Body of pancreas (tissue), 4 donors: ENCODE data around the gene NKX1-1. TPM values are rescaled to one million over a fixed set of nuclear protein-coding genes. Genes with fewer than 3 reads are reported as not detected.
"Not testable (repeated sequence)": the region's sequence is repeated elsewhere in the genome, so short reads cannot be mapped to it uniquely, and the experiment has no call there.

ENCODE experiments used
- ATAC-seq: fragments of 150-250 bp; one replicate; pipeline ENCODE4 v1.9.1; 2016
- DNase-seq, 4 donors: peaks; one replicate each; pipeline ENCODE4 v3.0.0-alpha.2; 2019
- H3K27ac ChIP-seq, 4 donors: fragments of 200-600 bp; sonication (generic); 1 replicate in 3 of 4; 2 replicates in 1 of 4; pipeline versions ENCODE4 v1.5.1 to v1.6.1; 2016 to 2019; ENCODE audit warnings: mild to moderate bottlenecking in 1 of 4, mixed read lengths in 1 of 4, moderate library complexity in 1 of 4
- H3K27me3 ChIP-seq, 2 donors: fragments of 200-600 bp; sonication (generic); one replicate each; pipeline ENCODE4 v1.6.0; 2016; ENCODE audit warnings: mild to moderate bottlenecking in 1 of 2
- H3K36me3 ChIP-seq, 2 donors: fragments of 200-600 bp; sonication (generic); replicated peaks in 1 of 2; 2 replicates each; pipeline ENCODE4 v1.5.1; 2016; ENCODE audit warnings: low read depth in 2 of 2; ENCODE audit not compliant: insufficient read depth in 1 of 2
- H3K4me1 ChIP-seq: fragments of 200-600 bp; sonication (generic); one replicate; pipeline ENCODE4 v1.6.0; 2016
- H3K4me3 ChIP-seq, 2 donors: fragments of 200-600 bp; sonication (generic); 1 replicate in 1 of 2; 2 replicates in 1 of 2; pipeline ENCODE4 v1.5.1; 2016 to 2019
- H3K9me3 ChIP-seq, 3 donors: fragments of 200-600 bp; sonication (generic); 1 replicate in 2 of 3; 2 replicates in 1 of 3; pipeline ENCODE4 v1.5.1; 2016
- CTCF ChIP-seq, 7 experiments: fragments of 450-650 bp in 4 of 7; fragments of 200-600 bp in 3 of 7; sonication (generic) in 3 of 7; IDR thresholded peaks; one replicate each; pipeline ENCODE4 v1.5.1; 2016 to 2019; ENCODE audit warnings: antibody characterized with exemption in 7 of 7
- POLR2A ChIP-seq, 3 donors: fragments of 450-650 bp; IDR thresholded peaks; one replicate each; pipeline ENCODE4 v1.6.1; 2016; ENCODE audit warnings: antibody characterized with exemption in 3 of 3, mild to moderate bottlenecking in 2 of 3
- whole genome bisulfite sequencing, 2 donors: methylation state at CpG; one replicate each; pipeline ENCODE4 v1.1.5; 2017; 5-methylcytosine and 5-hydroxymethylcytosine counted together
- intact Hi-C: fragments of 100-400 bp; cut with DNase I; formaldehyde crosslinking; loops from one replicate; pipeline ENCODE4 v1.15.1; 2023
- total RNA-seq, 2 donors: library from RNA; depleted of rRNA; stranded (reverse); fragments of >200 nt; gene quantifications; one replicate each; pipeline ENCODE4 v1.1.0, GENCODE V29; 2016

NKX1-1 gene
- total RNA-seq, 2 donors from 2014 or later = not detected

DNA sequence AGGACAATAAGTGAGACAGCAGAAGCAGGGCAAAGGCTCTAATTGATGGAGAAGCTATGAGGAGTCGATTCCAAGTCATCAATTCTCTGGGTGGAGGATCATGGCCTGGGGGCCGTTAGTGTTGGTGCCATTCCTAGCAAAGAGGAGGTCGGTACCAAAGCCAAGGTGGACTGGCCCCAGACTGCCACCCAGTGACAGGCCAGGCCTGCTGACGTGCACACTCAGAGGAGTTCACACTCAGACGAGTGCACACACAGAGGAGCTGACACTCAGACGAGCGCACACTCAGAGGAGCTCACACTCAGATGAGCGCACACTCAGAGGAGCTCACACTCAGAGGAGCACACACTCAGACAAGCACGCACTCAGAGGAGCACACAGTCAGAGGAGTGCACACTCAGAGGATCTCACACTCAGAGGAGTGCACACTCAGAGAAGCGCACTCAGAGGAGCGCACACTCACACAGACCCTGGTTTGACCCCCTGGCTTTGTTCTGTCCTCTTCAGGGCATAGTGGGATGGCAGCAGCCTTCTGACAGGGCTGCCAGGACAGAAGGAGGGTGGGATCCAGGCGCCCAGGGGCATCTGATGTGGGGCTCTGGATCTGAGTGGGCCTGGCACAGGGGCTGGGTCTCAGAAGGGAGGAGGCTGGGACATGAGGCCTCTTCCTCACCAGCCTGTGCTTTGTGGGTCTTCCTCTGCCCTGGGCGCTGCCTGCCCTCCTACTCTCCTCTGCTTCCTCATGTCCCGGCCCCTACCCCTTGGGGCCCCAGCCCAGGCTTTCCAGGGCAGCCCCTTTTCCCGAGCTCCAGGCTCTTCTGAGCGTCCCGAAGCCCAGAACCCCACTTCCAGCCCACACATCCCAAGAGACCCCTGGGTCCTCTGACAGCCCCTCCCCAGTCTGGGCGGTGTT, 41.7 kb upstream of the NKX1-1 start:
- Histone ChIP-seq H3K27me3 (peaks cover 0 to 4% of the 10 kb centered on the region in 2 donors), H3K4me3 (no peak overlapping the region), H3K27ac (no peak overlapping the region), H3K9me3 (no peaks in the 10 kb centered on the region), H3K36me3 (no peaks in the 10 kb centered on the region), H3K4me1 (no peaks in the 10 kb centered on the region)
- WGBS, 2 donors = 56 to 64% methylated on average over 15 to 17 of the region's 18 CpGs
- DNase-seq (no peak), ATAC-seq (no peak)
- TF ChIP-seq CTCF (IDR thresholded peaks at IDR 0.05) (no peak), POLR2A (IDR thresholded peaks at IDR 0.05) (no peak)
- intact Hi-C loops = no loop called here

DNA sequence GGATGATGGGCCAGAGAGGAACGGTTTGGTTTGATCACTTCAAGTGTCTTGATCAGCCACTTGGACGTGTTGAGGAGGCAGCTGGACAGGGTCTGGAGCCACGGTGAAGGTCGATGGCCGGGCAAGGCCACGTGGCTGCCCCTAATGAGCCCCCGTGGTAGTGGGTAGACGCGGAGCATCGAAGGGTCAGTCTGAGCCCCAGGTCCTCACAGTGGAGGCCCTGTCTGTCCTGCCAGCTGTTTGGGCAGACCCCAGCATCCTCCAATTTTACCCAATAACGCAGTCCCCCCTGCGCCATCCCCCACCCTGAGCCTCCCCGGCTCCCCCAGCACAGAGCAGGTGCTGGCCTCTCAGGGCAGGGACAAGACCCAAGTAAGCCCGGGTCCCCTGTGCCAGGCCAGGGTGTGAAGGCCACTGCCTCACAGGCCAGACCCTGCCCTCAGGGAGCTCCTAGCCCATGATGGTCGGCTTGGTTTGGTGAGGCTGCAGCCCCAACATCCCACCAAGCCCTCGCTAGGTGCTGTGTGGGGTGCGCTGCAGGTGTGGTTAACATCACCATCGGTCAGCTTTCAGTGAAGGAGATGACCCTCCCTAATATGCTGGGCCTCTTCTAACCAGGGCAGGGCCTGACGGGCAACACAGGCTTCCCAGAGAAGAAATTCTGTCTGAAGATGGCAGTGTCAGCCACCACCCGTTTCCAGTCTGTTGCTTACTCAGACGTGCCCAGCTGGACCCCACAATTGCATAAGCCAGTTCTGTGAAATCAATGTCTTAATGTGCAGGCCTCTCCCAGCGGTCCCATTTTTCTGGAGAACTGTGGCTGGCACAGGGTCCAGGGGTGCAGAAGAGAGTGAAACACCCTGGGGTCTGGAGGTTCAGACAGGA, 40.5 kb upstream of the NKX1-1 start:
- H3K4me1 ChIP-seq = no peaks in the 10 kb centered on the region
- no peaks in the 10 kb centered on the region for H3K36me3 ChIP-seq
- no peak overlapping the region for H3K4me3 ChIP-seq
- no peak for TF ChIP-seq POLR2A (IDR thresholded peaks at IDR 0.05)
- TF ChIP-seq CTCF (IDR thresholded peaks at IDR 0.05) = no peak
- peaks cover 0 to 4% of the 10 kb centered on the region in 2 donors for H3K27me3 ChIP-seq
- H3K27ac ChIP-seq = no peak overlapping the region
- H3K9me3 ChIP-seq = no peaks in the 10 kb centered on the region
- no peak for ATAC-seq
- no peak for DNase-seq
- intact Hi-C loops = no loop called here
- WGBS, 2 donors = 71 to 79% methylated on average over 12 to 22 of the region's 22 CpGs

- Histone ChIP-seq H3K4me1 (no peaks in the 10 kb centered on the region), H3K4me3 (no peak overlapping the region), H3K9me3 (no peaks in the 10 kb centered on the region), H3K36me3 (no peaks in the 10 kb centered on the region), H3K27ac (no peak overlapping the region), H3K27me3 (peaks cover 0 to 4% of the 10 kb centered on the region in 2 donors)
- 81 to 84% methylated on average over 10 to 21 of the region's 21 CpGs for WGBS, 2 donors
- no peak for ATAC-seq
- TF ChIP-seq POLR2A (IDR thresholded peaks at IDR 0.05) (no peak), CTCF (IDR thresholded peaks at IDR 0.05) (no peak)
- intact Hi-C loops = no loop called here
- no peak for DNase-seq
These were observed 39.6 kb upstream of the NKX1-1 start for GRCh38 chr4:1445716-1446445.

- intact Hi-C loops, H3K27ac ChIP-seq: not testable (repeated sequence)
These were observed 37.5 kb upstream of the NKX1-1 start for GRCh38 chr4:1443688-1444172.

More at GRCh38 chr4:1443688-1444172, 37.5 kb upstream of the NKX1-1 start:
- not testable (repeated sequence) for H3K27me3 ChIP-seq, H3K4me1 ChIP-seq, H3K9me3 ChIP-seq, H3K36me3 ChIP-seq, DNase-seq, H3K4me3 ChIP-seq, ATAC-seq
- WGBS, 2 donors = 79 to 92% methylated on average over 4 of the region's 4 CpGs
